Natural killer cell (primary cell): Measurements from ENCODE around the gene MYD88. TPM values are rescaled to one million over a fixed set of nuclear protein-coding genes. Genes with fewer than 3 reads are reported as not detected.

ENCODE experiments used
- ATAC-seq, 3 donors: fragments of 150-1000 bp in 2 of 3; fragments of 200-7000 bp in 1 of 3; cut with Tn5 transposase; 1 replicate in 1 of 3; 2 replicates in 2 of 3; pipeline ENCODE4 v1.10.0; 2021; ENCODE audit warnings: mild to moderate bottlenecking in 2 of 3, moderate library complexity in 2 of 3
- DNase-seq, 2 donors: peaks; one replicate each; pipeline versions ENCODE4 v3.0.0 to v3.0.0-alpha.2; 2013 to 2021; ENCODE audit warnings: mixed read lengths in 1 of 2
- H3K27ac ChIP-seq: one replicate; pipeline ENCODE4 v1.5.1; 2013; ENCODE audit warnings: mild to moderate bottlenecking, low read length
- H3K27me3 ChIP-seq: one replicate; pipeline ENCODE4 v1.6.1; 2013; ENCODE audit warnings: low read length; ENCODE audit not compliant: control insufficient read depth, insufficient read depth
- H3K36me3 ChIP-seq: one replicate; pipeline ENCODE4 v1.6.1; 2013; ENCODE audit warnings: low read length; ENCODE audit not compliant: control insufficient read depth, insufficient read depth
- H3K4me1 ChIP-seq: one replicate; pipeline ENCODE4 v1.6.1; 2013; ENCODE audit warnings: low read length; ENCODE audit not compliant: control insufficient read depth, insufficient read depth
- H3K4me3 ChIP-seq: one replicate; pipeline ENCODE4 v1.5.1; 2013; ENCODE audit warnings: low read length
- H3K9me3 ChIP-seq: one replicate; pipeline ENCODE4 v1.6.1; 2013; ENCODE audit warnings: low read length; ENCODE audit not compliant: control insufficient read depth, insufficient read depth
- H3K27ac Mint-ChIP-seq, 2 donors: one replicate each; pipeline ENCODE4 v1.8.0; 2022; ENCODE audit warnings: mild to moderate bottlenecking in 2 of 2, mixed read lengths in 2 of 2, moderate library complexity in 1 of 2
- H3K27me3 Mint-ChIP-seq, 2 donors: one replicate each; pipeline ENCODE4 v1.8.0; 2022; ENCODE audit warnings: low read depth in 2 of 2, mixed read lengths in 2 of 2
- H3K36me3 Mint-ChIP-seq: one replicate; pipeline ENCODE4 v1.8.0; 2022; ENCODE audit warnings: mixed read lengths
- H3K4me1 Mint-ChIP-seq, 2 donors: one replicate each; pipeline ENCODE4 v1.8.0; 2022; ENCODE audit warnings: mixed read lengths in 2 of 2
- H3K4me3 Mint-ChIP-seq: one replicate; pipeline ENCODE4 v1.8.0; 2022; ENCODE audit warnings: mild to moderate bottlenecking, moderate library complexity, mixed read lengths
- H3K9me3 Mint-ChIP-seq, 2 donors: one replicate each; pipeline ENCODE4 v1.8.0; 2022; ENCODE audit warnings: mixed read lengths in 2 of 2
- WGBS: methylation state at CpG from one replicate; pipeline ENCODE4 v1.1.7; 2013; ENCODE audit warnings: missing lambda C conversion rate; ENCODE audit not compliant: insufficient coverage; 5-methylcytosine and 5-hydroxymethylcytosine counted together
- intact Hi-C: fragments of 100-400 bp; cut with micrococcal nuclease; formaldehyde crosslinking; loops from one replicate; pipeline ENCODE4 v1.14.2; 2022
- total RNA-seq, 4 donors: library from RNA; stranded (reverse); fragments of 120-200 nt in 1 of 4; gene quantifications; one replicate each; pipeline versions ENCODE4 v1.2.3 to v1.2.4, GENCODE V29; 2013 to 2022
- TF ChIP-seq, protein P1 (sequence below): fragments of 200-600 bp; IDR thresholded peaks from one replicate; pipeline ENCODE4 v1.8.0; 2022; ENCODE audit warnings: antibody characterized with exemption

Gene MYD88
- total RNA-seq, 3 donors from 2014 or later (not counting 1 experiment from before 2014, with no cell fraction given), result 60.5 to 71.0 (median 67.7) TPM

GRCh38 chr3:38094999-38095398, 43.5 kb upstream of the MYD88 start:
- Histone ChIP-seq H3K4me3 (no peak overlapping the region), H3K27me3 (no peaks in the 10 kb centered on the region), H3K4me1 (no peaks in the 10 kb centered on the region), H3K9me3 (no peaks in the 10 kb centered on the region), H3K27ac (no peak overlapping the region), H3K36me3 (no peaks in the 10 kb centered on the region)
- Mint-ChIP-seq H3K4me3 (no peak overlapping the region), H3K4me1 (no peaks in the 10 kb centered on the region), H3K36me3 (no peaks in the 10 kb centered on the region), H3K9me3 (no peaks in the 10 kb centered on the region), H3K27me3 (no peaks in the 10 kb centered on the region), H3K27ac (no peak overlapping the region)
- ATAC-seq (no peak), DNase-seq (no peak)
- intact Hi-C loops, result no loop called here
- TF ChIP-seq, protein P1, sequence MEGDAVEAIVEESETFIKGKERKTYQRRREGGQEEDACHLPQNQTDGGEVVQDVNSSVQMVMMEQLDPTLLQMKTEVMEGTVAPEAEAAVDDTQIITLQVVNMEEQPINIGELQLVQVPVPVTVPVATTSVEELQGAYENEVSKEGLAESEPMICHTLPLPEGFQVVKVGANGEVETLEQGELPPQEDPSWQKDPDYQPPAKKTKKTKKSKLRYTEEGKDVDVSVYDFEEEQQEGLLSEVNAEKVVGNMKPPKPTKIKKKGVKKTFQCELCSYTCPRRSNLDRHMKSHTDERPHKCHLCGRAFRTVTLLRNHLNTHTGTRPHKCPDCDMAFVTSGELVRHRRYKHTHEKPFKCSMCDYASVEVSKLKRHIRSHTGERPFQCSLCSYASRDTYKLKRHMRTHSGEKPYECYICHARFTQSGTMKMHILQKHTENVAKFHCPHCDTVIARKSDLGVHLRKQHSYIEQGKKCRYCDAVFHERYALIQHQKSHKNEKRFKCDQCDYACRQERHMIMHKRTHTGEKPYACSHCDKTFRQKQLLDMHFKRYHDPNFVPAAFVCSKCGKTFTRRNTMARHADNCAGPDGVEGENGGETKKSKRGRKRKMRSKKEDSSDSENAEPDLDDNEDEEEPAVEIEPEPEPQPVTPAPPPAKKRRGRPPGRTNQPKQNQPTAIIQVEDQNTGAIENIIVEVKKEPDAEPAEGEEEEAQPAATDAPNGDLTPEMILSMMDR, result no peak
- 79% methylated on average over 3 of the region's 3 CpGs for WGBS

DNA sequence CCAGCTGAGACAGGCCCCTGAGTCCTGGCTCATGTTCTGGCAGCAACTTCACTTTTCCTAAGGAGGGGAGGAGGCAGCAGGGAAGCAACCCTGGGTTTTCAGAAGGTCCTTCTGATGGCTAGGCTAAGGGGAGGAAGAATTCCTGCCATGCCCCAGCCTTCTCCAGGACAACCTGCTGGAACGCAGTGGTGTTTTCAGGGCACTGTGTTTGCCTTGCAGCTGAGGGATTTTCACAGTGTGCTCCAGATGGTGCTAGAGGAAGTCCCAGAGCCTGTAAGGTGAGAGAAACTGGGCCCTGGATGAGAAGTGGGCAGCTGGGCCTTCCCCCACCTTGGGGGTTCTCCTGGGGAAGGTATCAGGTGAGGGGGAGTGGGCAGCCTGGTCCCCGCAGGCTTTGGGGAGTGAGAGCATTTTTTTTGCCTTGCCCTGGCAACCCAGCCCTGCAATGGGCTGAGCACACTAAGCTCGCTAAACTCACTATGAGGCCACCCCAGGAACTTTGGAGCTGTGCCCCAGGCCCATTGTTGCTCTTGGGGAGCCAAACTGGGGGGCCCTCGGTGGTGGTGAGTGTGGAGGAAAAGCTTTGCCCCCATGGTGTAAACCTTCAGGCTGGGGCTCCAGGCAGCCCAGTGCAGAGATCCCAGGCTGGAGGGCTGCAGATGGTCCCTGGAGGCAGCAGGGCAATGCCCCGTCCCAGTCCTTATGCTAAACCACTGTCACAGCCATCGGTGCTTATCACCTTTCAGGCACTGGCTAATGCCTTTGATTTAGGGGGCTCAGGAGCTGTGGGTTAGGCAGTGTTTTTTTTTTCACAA, 42.6 kb upstream of the MYD88 start:
- no peak overlapping the region for H3K27ac Mint-ChIP-seq
- H3K36me3 Mint-ChIP-seq, result no peaks in the 10 kb centered on the region
- Histone ChIP-seq H3K4me1 (no peaks in the 10 kb centered on the region), H3K4me3 (no peak overlapping the region), H3K27me3 (no peaks in the 10 kb centered on the region), H3K27ac (no peak overlapping the region), H3K36me3 (no peaks in the 10 kb centered on the region), H3K9me3 (no peaks in the 10 kb centered on the region)
- TF ChIP-seq, protein P1, result no peak
- ATAC-seq (no peak), DNase-seq (no peak)
- H3K27me3 Mint-ChIP-seq, result no peaks in the 10 kb centered on the region
- intact Hi-C loops, result no loop called here
- H3K4me3 Mint-ChIP-seq, result no peak overlapping the region
- H3K4me1 Mint-ChIP-seq, result no peaks in the 10 kb centered on the region
- H3K9me3 Mint-ChIP-seq, result no peaks in the 10 kb centered on the region
- WGBS, result 92% methylated on average over 6 of the region's 6 CpGs

DNA sequence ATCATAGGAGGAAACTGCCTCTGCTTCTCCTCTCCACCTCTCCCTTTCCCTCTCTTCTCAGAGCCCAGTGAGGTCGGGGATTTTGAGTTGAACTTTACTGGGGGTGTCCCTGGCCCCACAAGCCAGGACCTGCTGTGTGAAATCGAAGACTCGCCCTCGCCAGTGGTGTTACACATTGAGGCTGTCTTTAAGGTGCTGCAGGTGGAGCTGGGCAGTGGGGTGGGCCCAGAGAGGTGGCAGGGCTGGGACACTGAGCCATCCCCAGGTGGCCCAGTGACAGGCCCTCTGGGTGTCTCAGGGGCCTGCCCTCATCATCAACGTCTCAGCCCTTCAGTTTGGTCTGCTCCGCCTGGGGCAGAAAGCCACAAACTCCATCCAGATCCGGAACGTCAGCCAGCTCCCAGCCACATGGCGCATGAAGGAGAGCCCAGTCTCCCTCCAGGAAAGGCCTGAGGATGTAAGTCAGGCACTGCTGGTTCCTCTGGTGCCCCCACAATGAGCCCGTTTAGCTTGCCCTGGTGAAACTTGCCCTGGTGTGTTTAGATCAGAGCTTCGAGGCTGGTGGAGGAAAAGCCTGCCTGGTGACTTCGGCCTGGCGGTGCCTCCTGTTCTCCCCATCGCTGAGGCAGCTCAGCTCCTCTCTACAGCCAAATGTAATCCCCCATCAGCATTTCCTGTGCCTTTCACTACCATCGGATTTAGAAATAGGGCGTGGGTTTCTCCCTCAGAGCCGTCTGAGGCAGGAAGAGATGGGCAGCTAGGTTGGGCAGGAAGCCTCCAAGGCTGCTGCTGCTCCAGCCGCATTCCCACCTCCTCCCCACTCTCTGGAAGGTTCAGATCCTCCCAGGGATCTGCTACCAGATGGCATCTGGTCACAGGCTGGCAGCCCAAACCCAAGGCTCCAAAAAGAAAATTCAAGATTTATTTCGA, 40.8 kb upstream of the MYD88 start:
- Mint-ChIP-seq H3K9me3 (no peaks in the 10 kb centered on the region), H3K4me3 (no peak overlapping the region), H3K27me3 (no peaks in the 10 kb centered on the region), H3K4me1 (no peaks in the 10 kb centered on the region), H3K36me3 (no peaks in the 10 kb centered on the region), H3K27ac (no peak overlapping the region)
- TF ChIP-seq, protein P1, result no peak
- DNase-seq, result no peak
- intact Hi-C loops, result no loop called here
- WGBS, result 77% methylated on average over 19 of the region's 19 CpGs
- no peaks in the 10 kb centered on the region for H3K27me3 ChIP-seq
- ATAC-seq, result no peak
- no peaks in the 10 kb centered on the region for H3K9me3 ChIP-seq
- no peak overlapping the region for H3K4me3 ChIP-seq
- no peak overlapping the region for H3K27ac ChIP-seq
- H3K36me3 ChIP-seq, result no peaks in the 10 kb centered on the region
- no peaks in the 10 kb centered on the region for H3K4me1 ChIP-seq
